NK-92 (cell line): ENCODE data around the gene CCDC106.

ENCODE experiments used
- DNase-seq: peaks from one replicate; lab custom pipeline; 2025; ENCODE audit not compliant: unreplicated experiment; lab: John Stamatoyannopoulos, UW

CCDC106 gene

GRCh38 chr19:55680339-55681130, 32.5 kb downstream of the CCDC106 start:
- no peak for DNase-seq

GRCh38 chr19:55681131-55682092, 33.4 kb downstream of the CCDC106 start:
- no peak for DNase-seq

DNA sequence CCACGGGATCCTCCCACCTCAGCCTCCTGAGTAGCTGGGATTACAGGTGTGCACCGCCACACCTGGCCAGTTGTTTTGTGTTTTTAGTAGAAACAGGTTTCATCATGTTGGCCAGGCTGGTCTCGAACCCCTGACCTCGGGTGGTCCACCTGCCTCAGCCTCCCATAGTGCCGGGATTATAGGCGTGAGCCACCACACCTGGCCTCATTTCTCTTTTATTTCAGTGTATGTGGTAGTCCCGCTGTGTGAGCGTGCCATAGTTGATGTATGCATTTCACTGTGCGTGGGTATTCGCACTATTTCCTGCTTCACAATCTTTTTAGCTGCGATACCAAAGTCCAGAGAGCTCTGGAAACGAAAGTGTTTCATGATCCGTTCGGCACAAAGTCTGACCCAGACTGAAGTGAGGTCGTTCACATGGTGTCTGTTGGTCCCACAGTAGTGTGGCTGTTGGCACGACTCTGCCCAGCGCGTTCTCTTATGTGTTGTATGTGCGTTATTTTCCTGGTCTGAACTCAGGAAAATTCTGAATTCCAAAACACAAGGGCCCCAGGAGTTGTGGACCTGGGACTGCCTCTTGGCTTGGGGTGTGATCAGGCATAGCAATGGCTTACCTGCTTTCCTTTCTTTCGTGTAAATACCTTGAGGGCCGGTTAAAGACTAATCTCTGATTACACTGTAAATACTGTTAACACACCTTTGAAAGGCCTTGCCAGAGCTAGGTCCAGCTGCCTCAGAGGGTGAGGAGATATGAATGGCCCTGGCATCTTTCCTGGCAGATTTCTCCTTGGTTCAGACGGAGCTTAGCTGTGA, 35.6 kb downstream of the CCDC106 start:
- DNase-seq: no peak

DNA sequence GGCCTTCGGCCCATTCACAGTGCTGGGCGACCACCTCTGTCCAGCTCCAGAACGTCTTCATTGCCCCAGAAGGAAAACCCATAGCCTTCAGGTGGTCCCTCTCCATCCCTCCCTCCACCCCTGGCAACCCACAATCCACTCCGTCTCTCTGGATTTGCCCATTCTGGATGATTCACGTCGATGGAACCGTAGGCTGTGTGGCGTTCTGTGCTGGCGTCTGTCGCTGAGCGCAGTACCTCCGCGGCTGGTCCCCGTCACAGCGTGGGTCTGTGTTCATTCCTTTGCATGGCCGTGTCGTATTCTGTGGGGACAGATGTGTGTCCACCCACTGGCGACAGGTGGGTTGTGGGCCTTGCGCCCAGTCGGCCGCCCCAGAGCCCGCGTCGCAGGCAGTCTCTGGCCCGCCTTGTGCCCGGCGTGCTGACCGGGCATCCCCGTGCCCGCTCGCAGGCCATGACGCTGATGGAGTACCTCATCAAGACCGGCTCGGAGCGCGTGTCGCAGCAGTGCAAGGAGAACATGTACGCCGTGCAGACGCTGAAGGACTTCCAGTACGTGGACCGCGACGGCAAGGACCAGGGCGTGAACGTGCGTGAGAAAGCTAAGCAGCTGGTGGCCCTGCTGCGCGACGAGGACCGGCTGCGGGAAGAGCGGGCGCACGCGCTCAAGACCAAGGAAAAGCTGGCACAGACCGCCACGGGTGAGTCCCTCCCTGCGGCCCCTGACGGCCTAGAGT, 37.1 kb downstream of the CCDC106 start:
- no peak for DNase-seq

DNA sequence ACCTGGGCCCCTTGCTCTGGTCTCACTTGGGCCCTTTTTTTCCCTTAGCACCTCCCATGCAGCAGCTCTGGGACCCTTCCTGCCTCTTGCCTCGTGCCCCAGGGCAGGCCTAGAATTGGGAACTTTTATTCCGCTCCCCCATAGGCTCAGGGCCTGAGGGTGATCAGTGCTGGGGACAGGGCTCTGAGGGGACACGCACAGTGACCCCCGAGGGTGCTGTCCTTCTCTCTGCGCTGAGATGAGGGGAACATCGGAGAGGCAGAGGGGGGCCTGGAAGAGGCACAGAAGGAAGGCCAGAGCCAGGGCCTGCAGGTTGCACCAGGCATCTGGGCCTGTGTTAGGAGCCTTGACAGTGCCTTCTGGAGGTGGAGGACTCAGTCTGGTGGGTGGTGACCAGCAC, 37.8 kb downstream of the CCDC106 start:
- no peak for DNase-seq

DNA sequence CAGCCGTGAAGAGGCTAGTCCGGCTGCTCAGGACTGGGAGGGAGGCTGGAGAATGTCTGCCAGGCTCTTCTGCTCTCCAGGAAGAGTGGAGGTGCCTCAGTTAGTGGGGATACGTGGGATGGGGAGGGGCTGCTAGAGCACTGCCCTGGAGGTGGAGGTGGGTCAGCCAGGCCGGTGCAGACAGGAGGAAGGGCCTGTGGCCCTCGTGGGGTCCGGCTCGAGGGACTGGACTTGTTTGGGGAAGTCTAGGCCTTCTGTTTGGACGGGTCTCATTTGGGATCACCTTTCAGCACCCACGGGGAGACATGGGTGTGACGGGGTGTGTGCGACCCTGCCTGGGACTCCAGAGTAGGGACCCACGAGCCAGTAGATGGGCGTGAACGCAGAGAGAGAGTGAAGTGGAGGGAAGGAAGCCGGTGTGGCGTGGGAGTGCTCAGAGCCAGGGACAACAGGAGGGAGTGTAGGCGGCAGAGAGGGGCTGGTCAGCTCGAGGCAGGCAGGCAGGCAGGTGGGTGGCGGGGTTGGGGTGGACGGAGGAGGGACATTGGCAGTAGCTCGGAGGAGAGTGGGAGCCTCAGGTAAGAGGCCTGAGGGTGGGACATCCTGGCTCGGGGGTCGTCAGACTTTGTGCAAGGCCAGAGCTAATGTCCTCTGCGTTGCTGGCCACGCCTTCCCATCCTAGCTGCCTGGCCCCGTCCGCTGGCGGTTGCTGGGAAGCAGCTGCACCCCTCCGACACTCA, 38.5 kb downstream of the CCDC106 start:
- no peak for DNase-seq

DNA sequence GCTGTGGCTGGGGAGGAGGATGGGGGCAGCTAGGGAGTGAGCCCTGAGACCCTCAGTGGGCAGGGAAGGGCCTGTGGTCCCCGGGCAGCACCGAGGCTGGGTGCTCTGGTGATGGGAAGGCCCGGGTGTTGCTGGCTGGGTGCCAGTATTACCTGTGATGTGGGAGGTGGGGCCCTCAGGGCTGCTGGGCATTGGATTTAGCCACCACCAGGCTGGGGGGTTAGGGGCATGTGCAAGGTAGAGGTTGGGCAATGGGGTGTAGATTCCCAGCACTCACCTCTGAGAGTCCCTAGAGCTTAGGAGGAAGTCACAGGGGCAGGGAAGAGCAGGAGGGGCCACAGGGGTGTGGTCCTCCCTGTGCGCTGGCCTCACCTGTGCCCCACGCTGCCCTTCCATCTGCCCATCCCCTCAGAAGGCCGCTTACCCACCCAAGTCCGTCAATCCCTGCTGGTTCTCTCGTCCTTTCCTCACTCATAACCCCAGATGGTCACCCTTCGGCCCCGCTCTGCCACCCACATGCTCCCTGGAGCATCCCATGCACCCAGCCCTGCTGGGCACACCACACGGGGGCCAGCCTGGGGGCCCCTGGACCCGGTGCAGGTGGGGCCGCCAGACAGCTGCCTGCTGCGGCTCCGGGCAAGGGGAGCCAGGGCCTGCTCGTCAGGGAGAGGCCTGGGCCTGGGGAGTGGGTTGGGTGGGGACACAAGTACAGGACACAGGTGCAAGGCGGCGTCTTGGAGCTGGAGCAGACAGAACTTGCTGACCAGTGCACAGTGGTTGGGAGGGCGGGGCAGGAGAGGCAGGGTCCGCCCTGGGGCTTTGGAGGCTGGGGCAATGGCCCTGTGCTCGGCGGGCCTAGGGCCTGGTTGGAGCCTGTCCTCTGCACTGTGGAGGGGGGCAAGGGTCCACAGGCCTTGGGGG, 39.5 kb downstream of the CCDC106 start:
- DNase-seq: no peak

DNA sequence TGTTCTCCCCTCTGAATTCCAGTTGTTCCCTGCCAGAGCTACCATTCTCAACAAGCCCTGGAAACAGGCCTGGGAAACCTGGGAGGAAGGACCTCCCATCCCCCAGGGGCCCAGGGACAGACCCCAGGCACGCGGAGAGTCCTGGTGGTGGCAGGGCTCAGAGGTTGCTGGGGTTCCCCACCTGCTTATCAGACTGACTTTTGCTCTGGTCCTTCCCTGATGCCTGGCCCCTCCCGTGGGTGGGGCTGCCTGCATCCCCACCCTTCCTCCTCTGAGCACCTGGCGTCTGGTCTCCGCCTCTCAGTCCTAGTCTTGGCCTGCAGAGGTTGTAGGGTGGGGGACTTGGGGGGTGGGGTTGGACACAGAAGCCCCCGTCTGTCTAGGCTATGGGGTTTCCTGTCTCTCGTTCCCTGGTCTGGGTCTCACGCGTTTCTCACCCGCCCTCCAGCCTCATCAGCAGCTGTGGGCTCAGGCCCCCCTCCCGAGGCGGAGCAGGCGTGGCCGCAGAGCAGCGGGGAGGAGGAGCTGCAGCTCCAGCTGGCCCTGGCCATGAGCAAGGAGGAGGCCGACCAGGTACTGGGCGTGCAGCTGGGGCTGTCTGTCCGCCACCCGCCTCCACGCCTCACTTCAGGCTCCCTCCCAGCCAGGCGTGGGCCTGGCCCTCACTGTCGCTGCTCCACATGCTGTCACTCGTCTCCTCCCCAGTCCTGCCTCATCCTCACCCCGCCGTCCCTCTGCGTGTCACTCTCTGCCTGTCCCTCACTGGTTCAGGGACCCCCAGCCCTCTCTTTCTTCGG, 40.6 kb downstream of the CCDC106 start:
- no peak for DNase-seq

DNA sequence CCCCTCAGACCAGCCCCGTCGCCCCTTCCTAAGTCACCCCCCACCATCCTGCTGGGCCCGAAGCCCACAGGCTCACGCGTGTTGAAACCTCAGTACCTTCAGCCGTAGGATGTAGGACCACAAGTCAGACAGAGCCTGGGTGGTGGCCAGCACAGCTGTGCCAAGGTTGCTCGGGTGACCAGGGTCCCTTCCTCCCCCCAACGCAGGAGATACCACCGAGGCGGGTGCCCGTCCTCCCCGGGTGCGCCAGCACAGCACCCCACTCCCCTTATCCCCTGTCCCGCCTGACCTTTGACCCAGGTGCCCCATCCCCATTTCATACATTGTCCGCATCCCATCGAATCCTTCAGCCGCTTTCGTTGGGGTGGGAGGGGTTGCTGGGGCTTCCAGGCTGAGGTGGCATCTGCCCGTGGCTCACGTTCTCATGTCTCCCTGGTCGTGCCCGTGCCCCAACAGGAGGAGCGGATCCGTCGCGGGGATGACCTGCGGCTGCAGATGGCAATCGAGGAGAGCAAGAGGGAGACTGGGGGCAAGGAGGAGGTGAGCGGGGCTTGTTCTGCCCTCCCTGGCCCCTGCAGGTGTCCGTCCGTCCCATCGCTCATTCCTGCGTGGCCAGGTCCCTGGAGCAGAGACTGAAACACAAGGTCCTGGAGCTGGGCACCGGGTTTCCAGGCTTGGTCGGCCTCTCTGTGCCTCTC, 41.5 kb downstream of the CCDC106 start:
- no peak for DNase-seq

DNA sequence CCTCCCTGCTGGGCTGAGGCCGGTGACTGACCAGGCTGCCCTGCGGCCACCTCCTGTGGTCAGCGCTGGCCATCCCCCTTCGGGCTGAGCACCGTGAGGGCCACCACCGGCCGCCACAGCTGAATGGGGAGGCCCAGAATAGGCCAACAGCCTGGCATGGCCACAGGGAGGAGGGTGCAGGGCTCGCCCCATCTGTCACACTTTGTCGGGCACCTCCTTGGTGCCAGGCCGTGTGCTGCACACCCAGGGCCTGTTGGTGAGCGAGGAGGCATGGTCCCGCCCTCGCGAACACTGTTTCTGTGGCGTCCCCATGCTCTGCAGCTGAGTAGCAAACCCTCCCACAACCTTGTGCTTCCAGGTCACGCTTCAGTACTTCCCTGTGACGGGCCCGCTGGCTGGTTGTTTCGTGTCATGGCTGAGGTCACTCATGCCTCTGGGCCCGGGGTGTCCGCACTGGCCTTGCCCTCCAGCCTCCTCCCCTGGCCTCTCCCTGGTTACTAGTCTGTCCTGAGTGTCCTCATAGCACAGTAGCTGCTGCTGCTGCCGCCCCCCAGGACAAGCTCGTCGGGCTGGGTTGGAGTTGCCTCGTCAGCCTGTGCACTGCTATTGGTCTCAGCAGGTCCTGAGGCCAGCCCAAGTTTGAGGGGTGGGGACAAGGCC, 42.2 kb downstream of the CCDC106 start:
- DNase-seq: no peak

- no peak for DNase-seq
Observed at GRCh38 chr19:55690769-55691545, 42.9 kb downstream of the CCDC106 start.

DNA sequence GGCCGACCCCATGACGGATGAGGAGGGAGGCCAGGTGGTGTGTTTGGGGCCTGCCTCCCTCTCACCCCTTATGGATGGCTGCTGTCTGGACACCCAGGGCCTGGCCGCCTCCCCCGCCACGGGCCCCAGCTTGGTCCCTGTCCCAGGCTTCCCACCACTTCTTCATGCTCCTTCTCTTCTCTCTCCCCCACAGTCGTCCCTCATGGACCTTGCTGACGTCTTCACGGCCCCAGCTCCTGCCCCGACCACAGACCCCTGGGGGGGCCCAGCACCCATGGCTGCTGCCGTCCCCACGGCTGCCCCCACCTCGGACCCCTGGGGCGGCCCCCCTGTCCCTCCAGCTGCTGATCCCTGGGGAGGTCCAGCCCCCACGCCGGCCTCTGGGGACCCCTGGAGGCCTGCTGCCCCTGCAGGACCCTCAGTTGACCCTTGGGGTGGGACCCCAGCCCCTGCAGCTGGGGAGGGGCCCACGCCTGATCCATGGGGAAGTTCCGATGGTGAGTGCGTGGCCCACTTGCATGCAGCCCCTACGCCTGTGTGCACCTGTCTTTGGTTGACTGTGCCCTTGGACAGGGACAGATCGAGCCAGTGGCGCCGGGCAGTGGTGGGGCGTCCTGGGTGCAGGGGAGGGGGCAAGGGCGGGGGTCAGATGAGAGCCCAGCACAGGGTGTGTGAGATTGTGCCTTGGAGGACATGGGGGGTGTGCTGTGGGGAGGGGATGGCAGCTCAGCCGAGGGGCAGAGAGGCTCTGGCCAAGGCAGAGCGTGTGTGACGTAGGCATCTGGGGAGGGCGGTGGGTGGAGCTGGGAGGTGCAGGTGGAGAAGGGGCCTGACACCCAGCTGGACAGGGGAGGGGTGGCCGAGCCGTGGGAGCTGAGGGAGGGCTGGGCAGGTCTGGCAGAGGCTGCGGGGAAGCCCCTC, 43.8 kb downstream of the CCDC106 start:
- DNase-seq: no peak

DNA sequence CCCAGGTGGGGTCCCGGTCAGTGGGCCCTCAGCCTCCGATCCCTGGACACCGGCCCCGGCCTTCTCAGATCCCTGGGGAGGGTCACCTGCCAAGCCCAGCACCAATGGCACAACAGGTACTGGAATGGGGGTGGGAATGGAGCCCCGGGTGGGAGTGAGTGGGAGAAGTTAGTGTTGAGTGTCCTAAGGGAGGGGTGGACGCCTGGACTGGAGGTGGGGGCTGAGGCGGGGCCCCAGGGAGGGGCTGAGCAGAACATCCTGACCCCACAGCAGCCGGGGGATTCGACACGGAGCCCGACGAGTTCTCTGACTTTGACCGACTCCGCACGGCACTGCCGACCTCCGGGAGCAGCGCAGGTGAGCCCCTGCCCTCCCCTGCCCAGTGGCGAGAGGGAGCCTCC, 44.7 kb downstream of the CCDC106 start:
- DNase-seq: no peak

DNA sequence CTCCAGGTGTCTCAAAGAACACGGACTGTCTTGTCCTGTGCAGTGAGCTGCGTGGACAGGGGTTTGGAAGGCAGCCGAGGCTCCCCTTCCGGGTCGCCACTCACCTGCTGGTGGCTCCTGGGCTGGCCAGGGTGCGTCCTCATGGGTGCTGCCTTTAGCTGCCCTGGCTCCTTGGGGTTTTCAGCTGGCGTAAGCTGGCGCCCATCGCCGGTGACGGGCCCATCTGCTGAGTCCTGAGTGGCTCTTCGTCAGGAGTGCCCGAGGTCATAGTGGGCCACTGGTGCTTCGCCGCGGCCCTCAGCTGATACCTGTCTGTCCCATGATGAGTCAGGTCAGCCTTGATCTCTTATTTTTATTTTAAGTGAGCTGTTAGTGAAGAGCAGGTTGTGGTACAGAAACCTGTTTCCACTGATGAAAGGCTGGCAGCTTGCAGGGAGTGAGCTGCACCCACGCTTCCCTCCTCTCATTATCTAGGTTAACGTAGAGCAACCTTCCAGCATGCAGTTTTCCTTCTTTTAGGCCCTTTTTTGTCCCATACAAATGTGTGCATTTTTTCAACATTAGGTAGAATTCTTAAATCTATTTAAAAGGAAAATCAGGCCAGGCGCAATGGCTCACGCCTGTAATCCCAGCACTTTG, 45.4 kb downstream of the CCDC106 start:
- DNase-seq: no peak

GRCh38 chr19:55694241-55694655, 46.2 kb downstream of the CCDC106 start:
- no peak for DNase-seq
